ENCODE data around the gene SSH2. TPM values are rescaled to one million over a fixed set of nuclear protein-coding genes. Genes with fewer than 3 reads are reported as not detected.

The SSH2 gene
- total RNA-seq, result 13.0 and 14.4 TPM in 2 replicates

GRCh38 chr17:29929533-29930408 is at the start of gene SSH2:
Gene SSH2 (minus strand): TSS chr17:29930228. CDS start chr17:29930000, 228 bp downstream.
- no peaks in the 10 kb centered on the region for H3K9me3 ChIP-seq (ENCODE audit: low read depth, low read length)
- no peaks in the 10 kb centered on the region for H3K27me3 ChIP-seq (ENCODE audit: insufficient read depth, low read length)
- peaks cover 49% of the 10 kb centered on the region for H3K79me2 ChIP-seq (ENCODE audit: insufficient read depth, low read length)
- no peaks in the 10 kb centered on the region for H3K36me3 ChIP-seq (ENCODE audit: insufficient read depth, low read length)
- DNase-seq (ENCODE audit: insufficient read length, low spot score, missing footprints), result peak; percentile 90
- peak within 1 kb of the TSS; percentile 48 for H3K27ac ChIP-seq (ENCODE audit: low read depth, low read length)
- H4K20me1 ChIP-seq (ENCODE audit: insufficient read depth, low read length), result no peaks in the 10 kb centered on the region
- H3K4me3 ChIP-seq (ENCODE audit: insufficient read depth, low read length), result peak within 1 kb of the TSS; percentile 94
- H2AFZ ChIP-seq (ENCODE audit: low read length), result peak within 1 kb of the TSS; percentile 98
- no peak for TF ChIP-seq CTCF (IDR thresholded peaks at IDR 0.05; ENCODE audit: extremely low read depth, low read depth, low read length)
- peaks cover 17% of the 10 kb centered on the region for H3K4me1 ChIP-seq (ENCODE audit: insufficient read depth, low read length)
- H3K4me2 ChIP-seq (ENCODE audit: insufficient read depth, low read length), result peak within 1 kb of the TSS; percentile 96

GRCh38 chr17:29977836-29978235 is 47.8 kb upstream of the SSH2 start:
- no peak overlapping the region for H2AFZ ChIP-seq (ENCODE audit: low read length)
- DNase-seq (ENCODE audit: insufficient read length, low spot score, missing footprints), result peak; percentile 75
- H3K4me3 ChIP-seq (ENCODE audit: insufficient read depth, low read length), result no peak overlapping the region
- TF ChIP-seq CTCF (IDR thresholded peaks at IDR 0.05; ENCODE audit: extremely low read depth, low read depth, low read length), result no peak
- no peaks in the 10 kb centered on the region for H3K4me1 ChIP-seq (ENCODE audit: insufficient read depth, low read length)
- H3K27ac ChIP-seq (ENCODE audit: low read depth, low read length), result no peak overlapping the region
- peaks cover 16% of the 10 kb centered on the region for H3K27me3 ChIP-seq (ENCODE audit: insufficient read depth, low read length)
- H4K20me1 ChIP-seq (ENCODE audit: insufficient read depth, low read length), result no peaks in the 10 kb centered on the region
- H3K36me3 ChIP-seq (ENCODE audit: insufficient read depth, low read length), result no peaks in the 10 kb centered on the region
- H3K4me2 ChIP-seq (ENCODE audit: insufficient read depth, low read length), result no peak overlapping the region
- H3K79me2 ChIP-seq (ENCODE audit: insufficient read depth, low read length), result no peaks in the 10 kb centered on the region
- H3K9me3 ChIP-seq (ENCODE audit: low read depth, low read length), result no peaks in the 10 kb centered on the region

- Histone ChIP-seq H3K27ac (ENCODE audit: low read depth, low read length) (no peak overlapping the region), H3K4me1 (ENCODE audit: insufficient read depth, low read length) (no peaks in the 10 kb centered on the region), H3K79me2 (ENCODE audit: insufficient read depth, low read length) (no peaks in the 10 kb centered on the region), H3K36me3 (ENCODE audit: insufficient read depth, low read length) (no peaks in the 10 kb centered on the region), H3K9me3 (ENCODE audit: low read depth, low read length) (no peaks in the 10 kb centered on the region), H4K20me1 (ENCODE audit: insufficient read depth, low read length) (no peaks in the 10 kb centered on the region), H2AFZ (ENCODE audit: low read length) (no peak overlapping the region), H3K4me2 (ENCODE audit: insufficient read depth, low read length) (no peak overlapping the region), H3K27me3 (ENCODE audit: insufficient read depth, low read length) (peaks cover 16% of the 10 kb centered on the region), H3K4me3 (ENCODE audit: insufficient read depth, low read length) (no peak overlapping the region)
- no peak for DNase-seq (ENCODE audit: insufficient read length, low spot score, missing footprints)
- no peak for TF ChIP-seq CTCF (IDR thresholded peaks at IDR 0.05; ENCODE audit: extremely low read depth, low read depth, low read length)
These were observed 43.0 kb upstream of the SSH2 start for GRCh38 chr17:29973005-29973404.

GRCh38 chr17:29972277-29972676 is 42.2 kb upstream of the SSH2 start:
- H3K4me1 ChIP-seq (ENCODE audit: insufficient read depth, low read length), result no peaks in the 10 kb centered on the region
- H3K4me3 ChIP-seq (ENCODE audit: insufficient read depth, low read length), result no peak overlapping the region
- H4K20me1 ChIP-seq (ENCODE audit: insufficient read depth, low read length), result no peaks in the 10 kb centered on the region
- no peak for TF ChIP-seq CTCF (IDR thresholded peaks at IDR 0.05; ENCODE audit: extremely low read depth, low read depth, low read length)
- no peak overlapping the region for H3K4me2 ChIP-seq (ENCODE audit: insufficient read depth, low read length)
- no peaks in the 10 kb centered on the region for H3K9me3 ChIP-seq (ENCODE audit: low read depth, low read length)
- H3K27ac ChIP-seq (ENCODE audit: low read depth, low read length), result no peak overlapping the region
- no peak for DNase-seq (ENCODE audit: insufficient read length, low spot score, missing footprints)
- H2AFZ ChIP-seq (ENCODE audit: low read length), result no peak overlapping the region
- H3K27me3 ChIP-seq (ENCODE audit: insufficient read depth, low read length), result peaks cover 16% of the 10 kb centered on the region
- H3K36me3 ChIP-seq (ENCODE audit: insufficient read depth, low read length), result no peaks in the 10 kb centered on the region
- no peaks in the 10 kb centered on the region for H3K79me2 ChIP-seq (ENCODE audit: insufficient read depth, low read length)

Data from osteoblast (primary cell).